ENCODE results near the gene COL3A1.

The COL3A1 gene

GRCh38 chr2:188976545-188977268 lies 2.5 kb downstream of the COL3A1 start:
- peak overlapping the region; percentile 71 for H2AFZ ChIP-seq (ENCODE audit: low read length)
- no peaks in the 10 kb centered on the region for H3K9me3 ChIP-seq (ENCODE audit: insufficient read depth, low read depth, low read length)
- no peak overlapping the region for H3K4me2 ChIP-seq (ENCODE audit: low read depth, low read length, poor library complexity, severe bottlenecking)
- H3K36me3 ChIP-seq (ENCODE audit: insufficient read depth, low read length) = no peaks in the 10 kb centered on the region
- no peaks in the 10 kb centered on the region for H3K27me3 ChIP-seq (ENCODE audit: insufficient read depth, low read length, poor library complexity, severe bottlenecking)
- TF ChIP-seq EZH2phosphoT487 (IDR thresholded peaks at IDR 0.05; ENCODE audit: borderline replicate concordance) (no peak), CTCF (conservative IDR thresholded peaks at IDR 0.05; ENCODE audit: low read length) (peak; percentile 66)
- H3K4me1 ChIP-seq (ENCODE audit: insufficient read depth, low read length, poor library complexity, severe bottlenecking) = peaks cover 24% of the 10 kb centered on the region
- H4K20me1 ChIP-seq (ENCODE audit: insufficient read depth, low read length, poor library complexity, severe bottlenecking) = no peaks in the 10 kb centered on the region
- no peaks in the 10 kb centered on the region for H3K79me2 ChIP-seq (ENCODE audit: insufficient read depth, low read length)
- H3K4me3 ChIP-seq (ENCODE audit: low read length, poor library complexity, severe bottlenecking) = no peak overlapping the region
- no peaks in the 10 kb centered on the region for H3K9me2 ChIP-seq (replicated peaks; ENCODE audit: low read depth, low read length)
- no peak overlapping the region for H3K9ac ChIP-seq (ENCODE audit: low read depth, low read length, poor library complexity, severe bottlenecking)
- H3F3A ChIP-seq (ENCODE audit: low read depth) = no peaks in the 10 kb centered on the region

GRCh38 chr2:188977317-188977716 lies 3.1 kb downstream of the COL3A1 start:
- H3K36me3 ChIP-seq (ENCODE audit: insufficient read depth, low read length) = no peaks in the 10 kb centered on the region
- no peaks in the 10 kb centered on the region for H3K9me3 ChIP-seq (ENCODE audit: insufficient read depth, low read depth, low read length)
- H3K27me3 ChIP-seq (ENCODE audit: insufficient read depth, low read length, poor library complexity, severe bottlenecking) = no peaks in the 10 kb centered on the region
- no peaks in the 10 kb centered on the region for H3F3A ChIP-seq (ENCODE audit: low read depth)
- no peak overlapping the region for H2AFZ ChIP-seq (ENCODE audit: low read length)
- H3K79me2 ChIP-seq (ENCODE audit: insufficient read depth, low read length) = no peaks in the 10 kb centered on the region
- H3K4me2 ChIP-seq (ENCODE audit: low read depth, low read length, poor library complexity, severe bottlenecking) = no peak overlapping the region
- no peak for TF ChIP-seq EZH2phosphoT487 (IDR thresholded peaks at IDR 0.05; ENCODE audit: borderline replicate concordance)
- TF ChIP-seq CTCF (conservative IDR thresholded peaks at IDR 0.05; ENCODE audit: low read length) = no peak
- H3K4me1 ChIP-seq (ENCODE audit: insufficient read depth, low read length, poor library complexity, severe bottlenecking) = peaks cover 24% of the 10 kb centered on the region
- H3K4me3 ChIP-seq (ENCODE audit: low read length, poor library complexity, severe bottlenecking) = no peak overlapping the region
- H3K9ac ChIP-seq (ENCODE audit: low read depth, low read length, poor library complexity, severe bottlenecking) = no peak overlapping the region
- no peaks in the 10 kb centered on the region for H4K20me1 ChIP-seq (ENCODE audit: insufficient read depth, low read length, poor library complexity, severe bottlenecking)
- H3K9me2 ChIP-seq (replicated peaks; ENCODE audit: low read depth, low read length) = no peaks in the 10 kb centered on the region

- H2AFZ ChIP-seq (ENCODE audit: low read length) = peak overlapping the region; percentile 34; the same call in 1 of the 2 replicates
- no peaks in the 10 kb centered on the region for H3K9me2 ChIP-seq (replicated peaks; ENCODE audit: low read depth, low read length)
- no peaks in the 10 kb centered on the region for H3K9me3 ChIP-seq (ENCODE audit: insufficient read depth, low read depth, low read length)
- H4K20me1 ChIP-seq (ENCODE audit: insufficient read depth, low read length, poor library complexity, severe bottlenecking) = no peaks in the 10 kb centered on the region
- H3K4me2 ChIP-seq (ENCODE audit: low read depth, low read length, poor library complexity, severe bottlenecking) = no peak overlapping the region
- no peak for TF ChIP-seq EZH2phosphoT487 (IDR thresholded peaks at IDR 0.05; ENCODE audit: borderline replicate concordance)
- no peak; the same call in 1 of the 2 replicates for TF ChIP-seq CTCF (conservative IDR thresholded peaks at IDR 0.05; ENCODE audit: low read length)
- no peak overlapping the region for H3K9ac ChIP-seq (ENCODE audit: low read depth, low read length, poor library complexity, severe bottlenecking)
- H3K27me3 ChIP-seq (ENCODE audit: insufficient read depth, low read length, poor library complexity, severe bottlenecking) = no peaks in the 10 kb centered on the region
- no peaks in the 10 kb centered on the region for H3K79me2 ChIP-seq (ENCODE audit: insufficient read depth, low read length)
- no peaks in the 10 kb centered on the region for H3F3A ChIP-seq (ENCODE audit: low read depth)
- H3K4me3 ChIP-seq (ENCODE audit: low read length, poor library complexity, severe bottlenecking) = no peak overlapping the region
- peaks cover 24% of the 10 kb centered on the region for H3K4me1 ChIP-seq (ENCODE audit: insufficient read depth, low read length, poor library complexity, severe bottlenecking)
- no peaks in the 10 kb centered on the region for H3K36me3 ChIP-seq (ENCODE audit: insufficient read depth, low read length)
These were observed 4.3 kb downstream of the COL3A1 start for GRCh38 chr2:188978291-188979081.

All from Loucy (cell line).